ENCODE results near the gene IFNL2.
A peak's percentile ranks its signal among the peaks of the same experiment; 100 is the strongest.

IFNL2 gene

GRCh38 chr19:39299404-39299803, 31.2 kb downstream of the IFNL2 start:
- no peak overlapping the region for H3K18ac ChIP-seq (ENCODE audit: low read length)
- H3K27me3 ChIP-seq (ENCODE audit: insufficient read depth, low read length, poor library complexity): no peaks in the 10 kb centered on the region
- no peak overlapping the region for H2AK5ac ChIP-seq (ENCODE audit: low read length)
- no peak overlapping the region for H3K4ac ChIP-seq (ENCODE audit: low read depth, low read length)
- no CpG with 5 or more reads among the region's 9 CpGs for WGBS (ENCODE audit: extremely low coverage, insufficient coverage, low lambda C conversion rate)
- no peaks in the 10 kb centered on the region for H3K79me1 ChIP-seq (ENCODE audit: low read length)
- H3K36me3 ChIP-seq (ENCODE audit: control insufficient read depth, insufficient read depth, low read length): no peaks in the 10 kb centered on the region
- no peaks in the 10 kb centered on the region for H3K79me2 ChIP-seq (ENCODE audit: control insufficient read depth, insufficient read depth, low read length)
- no peak overlapping the region for H4K5ac ChIP-seq (ENCODE audit: low read length)
- no peak overlapping the region for H4K8ac ChIP-seq (ENCODE audit: low read depth, low read length)
- no peak overlapping the region for H3K4me3 ChIP-seq (ENCODE audit: low read length)
- H2BK120ac ChIP-seq (ENCODE audit: low read depth, low read length): no peak overlapping the region
- no peak overlapping the region for H3K56ac ChIP-seq (ENCODE audit: low read length)
- no peak overlapping the region for H3K9ac ChIP-seq (ENCODE audit: low read length)
- no peak overlapping the region for H2BK5ac ChIP-seq (ENCODE audit: low read length)
- peaks cover 1% of the 10 kb centered on the region for H3K4me1 ChIP-seq (ENCODE audit: control insufficient read depth, low read depth, low read length)
- DNase-seq: no peak
- H3K27ac ChIP-seq (ENCODE audit: low read depth, low read length): no peak overlapping the region
- no peak overlapping the region for H3K23ac ChIP-seq (ENCODE audit: low read length)
- H2BK15ac ChIP-seq (replicated peaks; ENCODE audit: low read depth): no peak overlapping the region
- H3K4me2 ChIP-seq (ENCODE audit: low read length): no peak overlapping the region

GRCh38 chr19:39299832-39300231, 31.6 kb downstream of the IFNL2 start:
- Histone ChIP-seq H3K9ac (ENCODE audit: low read length) (no peak overlapping the region), H3K79me1 (ENCODE audit: low read length) (no peaks in the 10 kb centered on the region), H2BK120ac (ENCODE audit: low read depth, low read length) (no peak overlapping the region), H3K4me2 (ENCODE audit: low read length) (no peak overlapping the region), H4K5ac (ENCODE audit: low read length) (no peak overlapping the region), H3K79me2 (ENCODE audit: control insufficient read depth, insufficient read depth, low read length) (no peaks in the 10 kb centered on the region), H2AK5ac (ENCODE audit: low read length) (no peak overlapping the region), H3K4me1 (ENCODE audit: control insufficient read depth, low read depth, low read length) (peaks cover 1% of the 10 kb centered on the region), H3K36me3 (ENCODE audit: control insufficient read depth, insufficient read depth, low read length) (no peaks in the 10 kb centered on the region), H2BK5ac (ENCODE audit: low read length) (no peak overlapping the region), H3K18ac (ENCODE audit: low read length) (no peak overlapping the region), H3K27me3 (ENCODE audit: insufficient read depth, low read length, poor library complexity) (no peaks in the 10 kb centered on the region), H3K56ac (ENCODE audit: low read length) (no peak overlapping the region), H3K4me3 (ENCODE audit: low read length) (no peak overlapping the region), H3K4ac (ENCODE audit: low read depth, low read length) (no peak overlapping the region), H4K8ac (ENCODE audit: low read depth, low read length) (no peak overlapping the region), H3K27ac (ENCODE audit: low read depth, low read length) (no peak overlapping the region), H3K23ac (ENCODE audit: low read length) (no peak overlapping the region), H2BK15ac (replicated peaks; ENCODE audit: low read depth) (no peak overlapping the region)
- WGBS (ENCODE audit: extremely low coverage, insufficient coverage, low lambda C conversion rate): no CpG with 5 or more reads among the region's 10 CpGs
- no peak for DNase-seq

GRCh38 chr19:39301021-39301420, 32.8 kb downstream of the IFNL2 start:
- Histone ChIP-seq H3K56ac (ENCODE audit: low read length) (no peak overlapping the region), H4K5ac (ENCODE audit: low read length) (no peak overlapping the region), H3K18ac (ENCODE audit: low read length) (no peak overlapping the region), H2BK5ac (ENCODE audit: low read length) (no peak overlapping the region), H3K4me2 (ENCODE audit: low read length) (no peak overlapping the region), H4K8ac (ENCODE audit: low read depth, low read length) (no peak overlapping the region), H2BK15ac (replicated peaks; ENCODE audit: low read depth) (no peak overlapping the region), H3K79me2 (ENCODE audit: control insufficient read depth, insufficient read depth, low read length) (no peaks in the 10 kb centered on the region), H3K4me1 (ENCODE audit: control insufficient read depth, low read depth, low read length) (peaks cover 1% of the 10 kb centered on the region), H3K4ac (ENCODE audit: low read depth, low read length) (no peak overlapping the region), H3K36me3 (ENCODE audit: control insufficient read depth, insufficient read depth, low read length) (no peaks in the 10 kb centered on the region), H3K79me1 (ENCODE audit: low read length) (no peaks in the 10 kb centered on the region), H2BK120ac (ENCODE audit: low read depth, low read length) (no peak overlapping the region), H3K27ac (ENCODE audit: low read depth, low read length) (no peak overlapping the region), H2AK5ac (ENCODE audit: low read length) (no peak overlapping the region), H3K9ac (ENCODE audit: low read length) (no peak overlapping the region), H3K4me3 (ENCODE audit: low read length) (no peak overlapping the region), H3K27me3 (ENCODE audit: insufficient read depth, low read length, poor library complexity) (no peaks in the 10 kb centered on the region), H3K23ac (ENCODE audit: low read length) (no peak overlapping the region)
- no CpG with 5 or more reads among the region's 4 CpGs for WGBS (ENCODE audit: extremely low coverage, insufficient coverage, low lambda C conversion rate)
- no peak for DNase-seq

- no peak overlapping the region for H3K18ac ChIP-seq (ENCODE audit: low read length)
- H3K27me3 ChIP-seq (ENCODE audit: insufficient read depth, low read length, poor library complexity): no peaks in the 10 kb centered on the region
- no peaks in the 10 kb centered on the region for H3K79me2 ChIP-seq (ENCODE audit: control insufficient read depth, insufficient read depth, low read length)
- H3K27ac ChIP-seq (ENCODE audit: low read depth, low read length): no peak overlapping the region
- WGBS (ENCODE audit: extremely low coverage, insufficient coverage, low lambda C conversion rate): no CpG with 5 or more reads among the region's 3 CpGs
- H3K4me1 ChIP-seq (ENCODE audit: control insufficient read depth, low read depth, low read length): peaks cover 1% of the 10 kb centered on the region
- H3K4me2 ChIP-seq (ENCODE audit: low read length): no peak overlapping the region
- no peaks in the 10 kb centered on the region for H3K79me1 ChIP-seq (ENCODE audit: low read length)
- no peak overlapping the region for H2BK5ac ChIP-seq (ENCODE audit: low read length)
- H3K23ac ChIP-seq (ENCODE audit: low read length): no peak overlapping the region
- H3K56ac ChIP-seq (ENCODE audit: low read length): no peak overlapping the region
- no peak overlapping the region for H4K5ac ChIP-seq (ENCODE audit: low read length)
- H4K8ac ChIP-seq (ENCODE audit: low read depth, low read length): no peak overlapping the region
- no peak overlapping the region for H2BK15ac ChIP-seq (replicated peaks; ENCODE audit: low read depth)
- no peaks in the 10 kb centered on the region for H3K36me3 ChIP-seq (ENCODE audit: control insufficient read depth, insufficient read depth, low read length)
- DNase-seq: no peak
- H3K9ac ChIP-seq (ENCODE audit: low read length): no peak overlapping the region
- no peak overlapping the region for H3K4me3 ChIP-seq (ENCODE audit: low read length)
- no peak overlapping the region for H2BK120ac ChIP-seq (ENCODE audit: low read depth, low read length)
- no peak overlapping the region for H2AK5ac ChIP-seq (ENCODE audit: low read length)
- H3K4ac ChIP-seq (ENCODE audit: low read depth, low read length): no peak overlapping the region
Measured at GRCh38 chr19:39301562-39301961, 33.4 kb downstream of the IFNL2 start.

- H3K27me3 ChIP-seq (ENCODE audit: insufficient read depth, low read length, poor library complexity): no peaks in the 10 kb centered on the region
- DNase-seq: peak; percentile 91
- no peak overlapping the region for H4K5ac ChIP-seq (ENCODE audit: low read length)
- H2AK5ac ChIP-seq (ENCODE audit: low read length): no peak overlapping the region
- no peaks in the 10 kb centered on the region for H3K36me3 ChIP-seq (ENCODE audit: control insufficient read depth, insufficient read depth, low read length)
- no peaks in the 10 kb centered on the region for H3K79me1 ChIP-seq (ENCODE audit: low read length)
- no peak overlapping the region for H3K27ac ChIP-seq (ENCODE audit: low read depth, low read length)
- H3K79me2 ChIP-seq (ENCODE audit: control insufficient read depth, insufficient read depth, low read length): no peaks in the 10 kb centered on the region
- H2BK15ac ChIP-seq (replicated peaks; ENCODE audit: low read depth): no peak overlapping the region
- WGBS (ENCODE audit: extremely low coverage, insufficient coverage, low lambda C conversion rate): no CpG with 5 or more reads among the region's 10 CpGs
- no peak overlapping the region for H4K8ac ChIP-seq (ENCODE audit: low read depth, low read length)
- no peak overlapping the region for H3K4me3 ChIP-seq (ENCODE audit: low read length)
- no peak overlapping the region for H3K23ac ChIP-seq (ENCODE audit: low read length)
- H3K56ac ChIP-seq (ENCODE audit: low read length): no peak overlapping the region
- H3K4ac ChIP-seq (ENCODE audit: low read depth, low read length): no peak overlapping the region
- H2BK5ac ChIP-seq (ENCODE audit: low read length): no peak overlapping the region
- no peak overlapping the region for H3K18ac ChIP-seq (ENCODE audit: low read length)
- H2BK120ac ChIP-seq (ENCODE audit: low read depth, low read length): no peak overlapping the region
- no peak overlapping the region for H3K9ac ChIP-seq (ENCODE audit: low read length)
- H3K4me1 ChIP-seq (ENCODE audit: control insufficient read depth, low read depth, low read length): peaks cover 1% of the 10 kb centered on the region
- H3K4me2 ChIP-seq (ENCODE audit: low read length): no peak overlapping the region
Measured at GRCh38 chr19:39303373-39304184, 35.4 kb downstream of the IFNL2 start.

GRCh38 chr19:39304185-39304513, 36.0 kb downstream of the IFNL2 start:
- H3K4me2 ChIP-seq (ENCODE audit: low read length): no peak overlapping the region
- H3K79me2 ChIP-seq (ENCODE audit: control insufficient read depth, insufficient read depth, low read length): no peaks in the 10 kb centered on the region
- H3K4me3 ChIP-seq (ENCODE audit: low read length): no peak overlapping the region
- DNase-seq: no peak
- H3K23ac ChIP-seq (ENCODE audit: low read length): no peak overlapping the region
- no peak overlapping the region for H3K18ac ChIP-seq (ENCODE audit: low read length)
- H2AK5ac ChIP-seq (ENCODE audit: low read length): no peak overlapping the region
- peaks cover 1% of the 10 kb centered on the region for H3K4me1 ChIP-seq (ENCODE audit: control insufficient read depth, low read depth, low read length)
- H4K5ac ChIP-seq (ENCODE audit: low read length): no peak overlapping the region
- H3K27ac ChIP-seq (ENCODE audit: low read depth, low read length): no peak overlapping the region
- H3K79me1 ChIP-seq (ENCODE audit: low read length): no peaks in the 10 kb centered on the region
- H3K27me3 ChIP-seq (ENCODE audit: insufficient read depth, low read length, poor library complexity): no peaks in the 10 kb centered on the region
- no peak overlapping the region for H4K8ac ChIP-seq (ENCODE audit: low read depth, low read length)
- H3K4ac ChIP-seq (ENCODE audit: low read depth, low read length): no peak overlapping the region
- H3K9ac ChIP-seq (ENCODE audit: low read length): no peak overlapping the region
- no peaks in the 10 kb centered on the region for H3K36me3 ChIP-seq (ENCODE audit: control insufficient read depth, insufficient read depth, low read length)
- H2BK120ac ChIP-seq (ENCODE audit: low read depth, low read length): no peak overlapping the region
- H2BK15ac ChIP-seq (replicated peaks; ENCODE audit: low read depth): no peak overlapping the region
- no peak overlapping the region for H2BK5ac ChIP-seq (ENCODE audit: low read length)
- H3K56ac ChIP-seq (ENCODE audit: low read length): no peak overlapping the region

Measured in mesendoderm (in vitro differentiated cells).